ENCODE data around the gene CBX5.

DNA sequence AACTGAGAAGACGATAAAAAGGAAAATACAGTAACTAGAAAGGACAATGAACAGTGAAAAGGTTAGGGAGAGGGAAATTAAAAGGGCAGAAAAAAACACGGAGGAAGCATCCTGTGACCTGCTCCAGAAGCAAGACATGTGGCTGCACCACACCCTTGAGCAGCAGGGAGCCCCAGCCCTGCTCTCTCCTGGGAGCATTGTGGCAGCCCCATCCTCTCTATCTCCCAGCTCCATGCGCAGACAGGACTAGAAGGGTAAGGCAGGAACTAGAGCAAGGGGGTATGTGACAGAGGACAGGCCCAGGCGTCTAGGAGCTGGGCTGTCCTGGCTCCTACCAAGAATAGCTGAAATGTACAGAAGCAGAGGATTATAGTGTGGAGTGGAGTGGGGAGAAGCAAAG, 52.5 kb downstream of the CBX5 start:
- TF ChIP-seq, protein P1, sequence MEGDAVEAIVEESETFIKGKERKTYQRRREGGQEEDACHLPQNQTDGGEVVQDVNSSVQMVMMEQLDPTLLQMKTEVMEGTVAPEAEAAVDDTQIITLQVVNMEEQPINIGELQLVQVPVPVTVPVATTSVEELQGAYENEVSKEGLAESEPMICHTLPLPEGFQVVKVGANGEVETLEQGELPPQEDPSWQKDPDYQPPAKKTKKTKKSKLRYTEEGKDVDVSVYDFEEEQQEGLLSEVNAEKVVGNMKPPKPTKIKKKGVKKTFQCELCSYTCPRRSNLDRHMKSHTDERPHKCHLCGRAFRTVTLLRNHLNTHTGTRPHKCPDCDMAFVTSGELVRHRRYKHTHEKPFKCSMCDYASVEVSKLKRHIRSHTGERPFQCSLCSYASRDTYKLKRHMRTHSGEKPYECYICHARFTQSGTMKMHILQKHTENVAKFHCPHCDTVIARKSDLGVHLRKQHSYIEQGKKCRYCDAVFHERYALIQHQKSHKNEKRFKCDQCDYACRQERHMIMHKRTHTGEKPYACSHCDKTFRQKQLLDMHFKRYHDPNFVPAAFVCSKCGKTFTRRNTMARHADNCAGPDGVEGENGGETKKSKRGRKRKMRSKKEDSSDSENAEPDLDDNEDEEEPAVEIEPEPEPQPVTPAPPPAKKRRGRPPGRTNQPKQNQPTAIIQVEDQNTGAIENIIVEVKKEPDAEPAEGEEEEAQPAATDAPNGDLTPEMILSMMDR (IDR thresholded peaks at IDR 0.05), result no peak
- TF ChIP-seq POLR2A (IDR thresholded peaks at IDR 0.05), result no peak
- TF ChIP-seq POLR2AphosphoS5 (IDR thresholded peaks at IDR 0.05), result no peak
